Measurements from ENCODE around the gene SNAI1. TPM values are rescaled to one million over a fixed set of nuclear protein-coding genes. Genes with fewer than 3 reads are reported as not detected.
"Not testable (repeated sequence)": the region's sequence is repeated elsewhere in the genome, so short reads cannot be mapped to it uniquely, and the experiment has no call there.

SNAI1 gene
- total and polyA plus RNA-seq, 2 donors from 2014 or later: 3.7 to 4.5 TPM

DNA sequence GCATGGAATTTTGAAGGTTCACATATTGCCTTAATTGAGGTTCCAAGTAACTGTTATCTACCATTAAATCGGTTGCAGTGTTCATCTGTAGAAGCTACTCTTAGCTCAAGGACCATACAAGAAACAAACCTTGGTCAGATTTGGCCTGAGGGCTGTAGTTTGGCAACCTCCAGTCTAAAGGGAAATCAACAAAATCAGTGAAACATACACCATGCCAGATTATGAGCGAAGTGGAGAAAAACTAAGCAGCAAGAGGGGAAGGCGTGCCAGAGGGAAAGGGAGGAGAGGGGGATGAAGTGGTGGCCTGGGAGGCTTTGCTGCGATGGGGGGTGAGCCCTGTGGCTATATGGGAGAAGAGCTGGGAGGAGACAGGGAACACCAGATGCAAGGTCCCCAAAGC, 8.8 kb upstream of the SNAI1 start:
- TF ChIP-seq, protein P1, sequence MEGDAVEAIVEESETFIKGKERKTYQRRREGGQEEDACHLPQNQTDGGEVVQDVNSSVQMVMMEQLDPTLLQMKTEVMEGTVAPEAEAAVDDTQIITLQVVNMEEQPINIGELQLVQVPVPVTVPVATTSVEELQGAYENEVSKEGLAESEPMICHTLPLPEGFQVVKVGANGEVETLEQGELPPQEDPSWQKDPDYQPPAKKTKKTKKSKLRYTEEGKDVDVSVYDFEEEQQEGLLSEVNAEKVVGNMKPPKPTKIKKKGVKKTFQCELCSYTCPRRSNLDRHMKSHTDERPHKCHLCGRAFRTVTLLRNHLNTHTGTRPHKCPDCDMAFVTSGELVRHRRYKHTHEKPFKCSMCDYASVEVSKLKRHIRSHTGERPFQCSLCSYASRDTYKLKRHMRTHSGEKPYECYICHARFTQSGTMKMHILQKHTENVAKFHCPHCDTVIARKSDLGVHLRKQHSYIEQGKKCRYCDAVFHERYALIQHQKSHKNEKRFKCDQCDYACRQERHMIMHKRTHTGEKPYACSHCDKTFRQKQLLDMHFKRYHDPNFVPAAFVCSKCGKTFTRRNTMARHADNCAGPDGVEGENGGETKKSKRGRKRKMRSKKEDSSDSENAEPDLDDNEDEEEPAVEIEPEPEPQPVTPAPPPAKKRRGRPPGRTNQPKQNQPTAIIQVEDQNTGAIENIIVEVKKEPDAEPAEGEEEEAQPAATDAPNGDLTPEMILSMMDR (IDR thresholded peaks at IDR 0.05; ENCODE audit: borderline replicate concordance, extremely low read depth, insufficient read depth): no peak
- intact Hi-C loops (cut with DNase I): no loop called here

DNA sequence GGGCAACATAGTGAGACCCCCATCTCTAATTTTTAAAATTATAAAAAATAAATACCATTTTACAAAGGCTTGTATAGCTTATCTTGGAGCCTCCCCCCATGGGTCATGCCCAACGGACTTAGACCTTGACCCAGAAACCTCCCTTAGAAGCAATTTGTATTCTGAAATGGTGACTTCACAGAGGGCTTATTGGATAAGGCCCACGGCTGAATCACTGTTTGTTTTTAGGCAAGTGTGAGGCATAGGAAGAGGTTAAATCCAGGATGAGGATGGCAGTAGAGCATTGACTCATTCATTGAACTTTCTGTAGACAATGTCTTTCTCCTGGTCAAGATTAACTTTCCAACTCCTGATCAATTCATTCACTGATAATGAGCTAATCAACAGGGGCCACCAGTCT, 6.2 kb upstream of the SNAI1 start:
- FAIRE-seq (no peak), DNase-seq (no peak)
- H3K9ac ChIP-seq (ENCODE audit: low read length in 3 of 3): no peak overlapping the region
- no peak overlapping the region for H3K4me3 ChIP-seq (ENCODE audit: low read length in 3 of 3)
- H3K27ac ChIP-seq (ENCODE audit: low read depth in 2 of 2, low read length in 2 of 2): no peak overlapping the region
- H3K27me3 ChIP-seq (ENCODE audit: control insufficient read depth, insufficient read depth, low read length): no peaks in the 10 kb centered on the region
- H3K36me3 ChIP-seq (ENCODE audit: control insufficient read depth in 2 of 3, insufficient read depth in 3 of 3, low read length in 3 of 3): no peaks in the 10 kb centered on the region
- peaks cover 0 to 2% (median 0%) of the 10 kb centered on the region in 3 donors for H3K4me1 ChIP-seq (ENCODE audit: control insufficient read depth in 2 of 3, insufficient read depth in 2 of 3, low read depth in 1 of 3, low read length in 3 of 3)
- intact Hi-C loops (cut with DNase I): no loop called here
- TF ChIP-seq, protein P1 (IDR thresholded peaks at IDR 0.05; ENCODE audit: borderline replicate concordance, extremely low read depth, insufficient read depth): no peak
- no peaks in the 10 kb centered on the region for H3K9me3 ChIP-seq (ENCODE audit: control insufficient read depth in 2 of 3, insufficient read depth in 1 of 3, low read length in 3 of 3)

More for the DNA sequence above, 8.8 kb upstream of the SNAI1 start:
- H3K36me3 ChIP-seq (ENCODE audit: control insufficient read depth in 2 of 3, insufficient read depth in 3 of 3, low read length in 3 of 3): no peaks in the 10 kb centered on the region
- no peak overlapping the region for H3K4me3 ChIP-seq (ENCODE audit: low read length in 3 of 3)
- H3K9ac ChIP-seq (ENCODE audit: low read length in 3 of 3): no peak overlapping the region
- H3K4me1 ChIP-seq (ENCODE audit: control insufficient read depth in 2 of 3, insufficient read depth in 2 of 3, low read depth in 1 of 3, low read length in 3 of 3): no peaks in the 10 kb centered on the region
- peak in 1 of 5 donors; percentile 33 for DNase-seq
- H3K9me3 ChIP-seq (ENCODE audit: control insufficient read depth in 2 of 3, insufficient read depth in 1 of 3, low read length in 3 of 3): no peaks in the 10 kb centered on the region
- no peak for FAIRE-seq
- no peaks in the 10 kb centered on the region for H3K27me3 ChIP-seq (ENCODE audit: control insufficient read depth, insufficient read depth, low read length)
- no peak overlapping the region for H3K27ac ChIP-seq (ENCODE audit: low read depth in 2 of 2, low read length in 2 of 2)

DNA sequence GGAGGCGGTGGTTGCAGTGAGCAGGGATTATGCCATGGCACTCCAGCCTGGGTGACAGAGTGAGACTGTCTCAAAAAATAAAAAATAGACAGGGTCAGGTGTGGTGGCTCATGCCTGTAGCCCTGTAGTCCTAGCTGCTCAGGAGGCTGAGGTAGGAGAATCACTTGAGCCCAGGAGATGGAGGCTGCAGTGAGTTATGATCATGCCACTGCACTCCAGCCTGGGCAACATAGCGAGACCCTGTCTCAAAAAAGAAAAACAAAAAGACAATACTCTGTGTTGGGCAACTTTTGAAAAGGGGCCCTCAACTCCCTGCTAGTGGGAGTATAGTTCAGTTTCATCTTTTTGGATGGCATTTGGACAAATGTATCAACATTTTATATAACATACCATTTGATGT, 5.0 kb upstream of the SNAI1 start:
- H3K4me1 ChIP-seq (ENCODE audit: control insufficient read depth in 2 of 3, insufficient read depth in 2 of 3, low read depth in 1 of 3, low read length in 3 of 3); H3K27ac ChIP-seq (ENCODE audit: low read depth in 2 of 2, low read length in 2 of 2); H3K36me3 ChIP-seq (ENCODE audit: control insufficient read depth in 2 of 3, insufficient read depth in 3 of 3, low read length in 3 of 3); DNase-seq; H3K27me3 ChIP-seq (ENCODE audit: control insufficient read depth, insufficient read depth, low read length); H3K4me3 ChIP-seq (ENCODE audit: low read length in 3 of 3); FAIRE-seq; H3K9ac ChIP-seq (ENCODE audit: low read length in 3 of 3); intact Hi-C loops (cut with DNase I); H3K9me3 ChIP-seq (ENCODE audit: control insufficient read depth in 2 of 3, insufficient read depth in 1 of 3, low read length in 3 of 3): not testable (repeated sequence)

DNA sequence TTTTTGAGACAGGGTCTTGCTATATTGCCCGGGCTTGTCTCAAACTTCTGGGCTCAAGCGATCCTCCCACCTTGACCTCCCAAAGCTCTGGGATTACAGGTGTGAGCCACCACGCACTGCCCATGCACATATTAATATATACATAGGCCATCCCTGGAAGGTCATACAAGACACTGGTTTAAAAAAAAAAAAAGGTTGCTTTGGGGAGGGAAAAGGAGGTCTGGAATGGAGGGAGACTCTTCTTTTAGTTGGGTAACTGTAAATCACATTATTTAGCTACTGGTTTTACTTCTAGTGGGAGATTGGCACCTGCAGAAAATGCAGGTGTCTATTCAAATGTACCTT, 4.1 kb upstream of the SNAI1 start:
- Histone ChIP-seq H3K27me3 (ENCODE audit: control insufficient read depth, insufficient read depth, low read length) (no peaks in the 10 kb centered on the region), H3K9me3 (ENCODE audit: control insufficient read depth in 2 of 3, insufficient read depth in 1 of 3, low read length in 3 of 3) (no peaks in the 10 kb centered on the region), H3K4me3 (ENCODE audit: low read length in 3 of 3) (no peak overlapping the region), H3K27ac (ENCODE audit: low read depth in 2 of 2, low read length in 2 of 2) (no peak overlapping the region), H3K36me3 (ENCODE audit: control insufficient read depth in 2 of 3, insufficient read depth in 3 of 3, low read length in 3 of 3) (no peaks in the 10 kb centered on the region), H3K4me1 (ENCODE audit: control insufficient read depth in 2 of 3, insufficient read depth in 2 of 3, low read depth in 1 of 3, low read length in 3 of 3) (peaks cover 0 to 7% (median 0%) of the 10 kb centered on the region in 3 donors), H3K9ac (ENCODE audit: low read length in 3 of 3) (no peak overlapping the region)
- TF ChIP-seq, protein P1 (IDR thresholded peaks at IDR 0.05; ENCODE audit: borderline replicate concordance, extremely low read depth, insufficient read depth): no peak
- intact Hi-C loops (cut with DNase I): no loop called here
- DNase-seq: peak in 1 of 5 donors; percentile 29
- no peak for FAIRE-seq
